MM.1S (cell line): Measurements from ENCODE around the gene CH25H.

Experiments used
- EZH2 ChIP-seq: fragments of 300-600 bp; sonication (generic); optimal IDR thresholded peaks from 2 replicates; pipeline ENCODE3; 2017; ENCODE audit warnings: low read depth, mild to moderate bottlenecking, antibody characterized with exemption, low read length, mixed read lengths
- EZH2phosphoT487 ChIP-seq: fragments of 300-600 bp; sonication (generic); IDR thresholded peaks from 2 replicates; pipeline ENCODE4 v1.6.1; 2018; ENCODE audit warnings: antibody characterized with exemption, low read length
- TF ChIP-seq, protein P1 (sequence below): fragments of 300-600 bp; sonication (generic); IDR thresholded peaks from 2 replicates; pipeline ENCODE4 v1.5.1; 2016; ENCODE audit warnings: antibody characterized with exemption, low read length, mixed read lengths

DNA sequence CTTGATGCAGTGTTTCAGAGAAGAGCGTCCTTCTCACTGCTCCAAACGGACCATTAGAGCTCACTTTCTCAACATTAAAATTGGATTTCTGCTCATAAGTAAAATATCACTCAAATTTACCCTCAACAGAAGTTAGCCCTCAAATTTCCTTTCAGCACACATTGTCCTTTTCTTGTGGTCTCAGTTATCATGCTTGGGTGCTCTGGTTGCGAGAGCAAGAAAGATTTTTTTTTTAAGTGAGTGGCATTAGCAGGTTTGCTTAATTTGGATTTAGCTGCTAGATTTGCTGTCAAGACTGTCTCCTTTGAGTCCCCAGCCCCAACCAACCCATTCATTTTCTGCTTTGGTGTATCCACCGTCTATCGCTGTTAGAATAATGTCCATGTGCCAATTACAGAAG lies 2.6 kb upstream of the CH25H start:
- TF ChIP-seq, protein P1, sequence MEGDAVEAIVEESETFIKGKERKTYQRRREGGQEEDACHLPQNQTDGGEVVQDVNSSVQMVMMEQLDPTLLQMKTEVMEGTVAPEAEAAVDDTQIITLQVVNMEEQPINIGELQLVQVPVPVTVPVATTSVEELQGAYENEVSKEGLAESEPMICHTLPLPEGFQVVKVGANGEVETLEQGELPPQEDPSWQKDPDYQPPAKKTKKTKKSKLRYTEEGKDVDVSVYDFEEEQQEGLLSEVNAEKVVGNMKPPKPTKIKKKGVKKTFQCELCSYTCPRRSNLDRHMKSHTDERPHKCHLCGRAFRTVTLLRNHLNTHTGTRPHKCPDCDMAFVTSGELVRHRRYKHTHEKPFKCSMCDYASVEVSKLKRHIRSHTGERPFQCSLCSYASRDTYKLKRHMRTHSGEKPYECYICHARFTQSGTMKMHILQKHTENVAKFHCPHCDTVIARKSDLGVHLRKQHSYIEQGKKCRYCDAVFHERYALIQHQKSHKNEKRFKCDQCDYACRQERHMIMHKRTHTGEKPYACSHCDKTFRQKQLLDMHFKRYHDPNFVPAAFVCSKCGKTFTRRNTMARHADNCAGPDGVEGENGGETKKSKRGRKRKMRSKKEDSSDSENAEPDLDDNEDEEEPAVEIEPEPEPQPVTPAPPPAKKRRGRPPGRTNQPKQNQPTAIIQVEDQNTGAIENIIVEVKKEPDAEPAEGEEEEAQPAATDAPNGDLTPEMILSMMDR: no peak
- TF ChIP-seq EZH2 (no peak), EZH2phosphoT487 (no peak)
